GM10266 (cell line): Measurements from ENCODE around the gene EMCN.

ENCODE experiments used
- DNase-seq: peaks from one replicate; pipeline ENCODE4 v3.0.0; 2012; ENCODE audit errors: extremely low spot score
- CTCF ChIP-seq: IDR thresholded peaks from 2 replicates; pipeline ENCODE4 v1.5.1; 2012; ENCODE audit warnings: mild to moderate bottlenecking, low read depth; ENCODE audit not compliant: control insufficient read depth, insufficient read depth; ENCODE audit errors: missing control alignments

The EMCN gene

GRCh38 chr4:100466501-100466900 lies 51.3 kb downstream of the EMCN start:
- TF ChIP-seq CTCF: no peak
- no peak for DNase-seq

- no peak for DNase-seq
- no peak for TF ChIP-seq CTCF
Measured at GRCh38 chr4:100461807-100462605, 55.8 kb downstream of the EMCN start.

GRCh38 chr4:100450449-100450848 lies 67.4 kb downstream of the EMCN start:
- DNase-seq: no peak
- no peak for TF ChIP-seq CTCF

GRCh38 chr4:100431416-100431815 lies 86.4 kb downstream of the EMCN start:
- DNase-seq: no peak
- no peak for TF ChIP-seq CTCF

GRCh38 chr4:100430451-100430850 lies 87.4 kb downstream of the EMCN start:
- DNase-seq: no peak
- TF ChIP-seq CTCF: no peak

GRCh38 chr4:100429616-100430015 lies 88.2 kb downstream of the EMCN start:
- no peak for TF ChIP-seq CTCF
- DNase-seq: no peak

- TF ChIP-seq CTCF: no peak
- no peak for DNase-seq
Measured at GRCh38 chr4:100428051-100428450, 89.8 kb downstream of the EMCN start.
